ENCODE data around the gene BIN1. TPM values are rescaled to one million over a fixed set of nuclear protein-coding genes. Genes with fewer than 3 reads are reported as not detected.

BIN1 gene
- total RNA-seq, 1 experiment from 2014 or later: 42.5 TPM

DNA sequence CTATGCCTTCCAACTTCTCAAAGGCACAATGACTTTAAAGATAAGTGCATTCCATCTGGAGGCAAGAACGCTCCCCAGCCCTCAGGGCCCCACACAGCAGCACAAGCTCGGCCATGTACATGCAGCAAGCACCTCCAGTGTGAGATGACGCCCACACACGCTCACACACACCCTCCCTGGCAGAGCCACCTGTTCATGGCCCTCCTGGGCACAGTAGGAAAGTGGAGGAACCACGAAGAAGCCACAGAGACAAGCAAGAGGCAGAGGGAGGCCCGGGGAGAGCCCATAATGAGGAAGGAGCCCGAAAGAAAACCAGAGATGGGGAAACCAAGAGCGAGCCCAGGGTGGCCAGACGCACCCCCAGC is 21.7 kb downstream of the BIN1 start:
- no peak for DNase-seq (ENCODE audit: low spot score)
- no peaks in the 10 kb centered on the region for H3K36me3 Mint-ChIP-seq
- ATAC-seq: no peak
- peaks cover 48% of the 10 kb centered on the region for H3K4me1 Mint-ChIP-seq
- no peaks in the 10 kb centered on the region for H3K9me3 Mint-ChIP-seq
- peak overlapping the region; percentile 85 for H3K27ac Mint-ChIP-seq
- no peak overlapping the region for H3K4me3 Mint-ChIP-seq
- H3K27me3 Mint-ChIP-seq (ENCODE audit: low read depth): no peaks in the 10 kb centered on the region
- ChIA-PET CTCF (interaction anchor here (1.4 to 3.2 kb wide), 2 partner anchors 17 to 21 kb away, joined by 5 to 25 read pairs; no protein-coding TSS in a partner anchor), POLR2A (interaction anchor here (3.2 kb wide), 1 partner anchor 21 kb away, joined by 9 read pairs; the partner anchor contains the start of gene BIN1)
- TF ChIP-seq ATF1 (CRISPR knock-in tag; IDR thresholded peaks at IDR 0.05) (no peak), PRRX2 (CRISPR knock-in tag; IDR thresholded peaks at IDR 0.05) (no peak), FOXP1 (CRISPR knock-in tag; IDR thresholded peaks at IDR 0.05; ENCODE audit: borderline replicate concordance) (no peak), ZBTB21 (CRISPR knock-in tag; IDR thresholded peaks at IDR 0.05; ENCODE audit: borderline replicate concordance) (no peak), ZNF317 (CRISPR knock-in tag; IDR thresholded peaks at IDR 0.05; ENCODE audit: borderline replicate concordance, low read depth) (no peak), EMX1 (CRISPR knock-in tag; IDR thresholded peaks at IDR 0.05) (no peak), NR2C2 (CRISPR knock-in tag; IDR thresholded peaks at IDR 0.05) (no peak), PRDM15 (CRISPR knock-in tag; IDR thresholded peaks at IDR 0.05) (no peak)
- TF ChIP-seq, protein P1, sequence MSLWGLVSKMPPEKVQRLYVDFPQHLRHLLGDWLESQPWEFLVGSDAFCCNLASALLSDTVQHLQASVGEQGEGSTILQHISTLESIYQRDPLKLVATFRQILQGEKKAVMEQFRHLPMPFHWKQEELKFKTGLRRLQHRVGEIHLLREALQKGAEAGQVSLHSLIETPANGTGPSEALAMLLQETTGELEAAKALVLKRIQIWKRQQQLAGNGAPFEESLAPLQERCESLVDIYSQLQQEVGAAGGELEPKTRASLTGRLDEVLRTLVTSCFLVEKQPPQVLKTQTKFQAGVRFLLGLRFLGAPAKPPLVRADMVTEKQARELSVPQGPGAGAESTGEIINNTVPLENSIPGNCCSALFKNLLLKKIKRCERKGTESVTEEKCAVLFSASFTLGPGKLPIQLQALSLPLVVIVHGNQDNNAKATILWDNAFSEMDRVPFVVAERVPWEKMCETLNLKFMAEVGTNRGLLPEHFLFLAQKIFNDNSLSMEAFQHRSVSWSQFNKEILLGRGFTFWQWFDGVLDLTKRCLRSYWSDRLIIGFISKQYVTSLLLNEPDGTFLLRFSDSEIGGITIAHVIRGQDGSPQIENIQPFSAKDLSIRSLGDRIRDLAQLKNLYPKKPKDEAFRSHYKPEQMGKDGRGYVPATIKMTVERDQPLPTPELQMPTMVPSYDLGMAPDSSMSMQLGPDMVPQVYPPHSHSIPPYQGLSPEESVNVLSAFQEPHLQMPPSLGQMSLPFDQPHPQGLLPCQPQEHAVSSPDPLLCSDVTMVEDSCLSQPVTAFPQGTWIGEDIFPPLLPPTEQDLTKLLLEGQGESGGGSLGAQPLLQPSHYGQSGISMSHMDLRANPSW (CRISPR knock-in tag; conservative IDR thresholded peaks at IDR 0.05; ENCODE audit: low read depth): no peak

DNA sequence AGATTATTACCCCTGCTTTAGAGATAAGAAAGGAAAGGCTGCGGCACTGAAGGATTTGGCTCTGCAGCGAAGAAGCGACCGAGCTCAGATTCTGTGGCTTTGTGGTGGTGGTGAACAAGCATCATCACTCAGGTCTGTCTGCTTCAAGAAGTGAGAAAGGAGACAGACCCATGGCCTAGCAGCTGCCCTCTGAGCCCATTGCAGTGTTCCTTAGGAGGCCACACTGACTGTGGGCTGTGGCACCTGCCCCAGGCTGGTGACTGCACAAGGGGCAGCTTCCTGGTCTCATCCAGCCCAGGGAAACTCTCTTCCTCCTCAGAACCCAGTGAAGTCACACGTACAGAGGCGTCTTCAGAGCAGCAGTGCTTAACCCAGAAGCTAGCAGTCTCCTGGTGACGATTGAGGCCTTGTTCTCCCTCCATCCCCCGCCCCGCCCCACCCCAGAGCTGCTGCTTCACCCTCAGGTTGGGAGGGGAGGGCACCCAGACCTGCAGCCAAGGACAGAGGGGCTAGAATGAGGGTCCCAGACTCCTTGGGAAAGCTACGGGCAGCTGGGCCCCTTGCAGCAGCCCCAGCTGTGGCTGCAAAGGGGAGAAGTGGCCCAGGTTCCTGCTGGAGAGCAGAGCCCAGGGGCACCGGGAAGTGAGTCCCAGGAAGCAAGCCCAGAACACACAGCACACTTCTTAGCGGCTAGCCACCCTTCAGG is 22.2 kb downstream of the BIN1 start:
- CTCF ChIA-PET: interaction anchor here (1.4 to 3.8 kb wide), 3 partner anchors 17 to 21 kb away, joined by 5 to 25 read pairs (median 13); no protein-coding TSS in a partner anchor
- ATAC-seq: no peak
- POLR2A ChIA-PET: interaction anchor here (3.2 kb wide), 1 partner anchor 22 kb away, joined by 9 read pairs; the partner anchor contains the start of gene BIN1
- no peak overlapping the region for H3K4me3 Mint-ChIP-seq
- no peak for TF ChIP-seq EMX1 (CRISPR knock-in tag; IDR thresholded peaks at IDR 0.05)
- TF ChIP-seq, protein P2, sequence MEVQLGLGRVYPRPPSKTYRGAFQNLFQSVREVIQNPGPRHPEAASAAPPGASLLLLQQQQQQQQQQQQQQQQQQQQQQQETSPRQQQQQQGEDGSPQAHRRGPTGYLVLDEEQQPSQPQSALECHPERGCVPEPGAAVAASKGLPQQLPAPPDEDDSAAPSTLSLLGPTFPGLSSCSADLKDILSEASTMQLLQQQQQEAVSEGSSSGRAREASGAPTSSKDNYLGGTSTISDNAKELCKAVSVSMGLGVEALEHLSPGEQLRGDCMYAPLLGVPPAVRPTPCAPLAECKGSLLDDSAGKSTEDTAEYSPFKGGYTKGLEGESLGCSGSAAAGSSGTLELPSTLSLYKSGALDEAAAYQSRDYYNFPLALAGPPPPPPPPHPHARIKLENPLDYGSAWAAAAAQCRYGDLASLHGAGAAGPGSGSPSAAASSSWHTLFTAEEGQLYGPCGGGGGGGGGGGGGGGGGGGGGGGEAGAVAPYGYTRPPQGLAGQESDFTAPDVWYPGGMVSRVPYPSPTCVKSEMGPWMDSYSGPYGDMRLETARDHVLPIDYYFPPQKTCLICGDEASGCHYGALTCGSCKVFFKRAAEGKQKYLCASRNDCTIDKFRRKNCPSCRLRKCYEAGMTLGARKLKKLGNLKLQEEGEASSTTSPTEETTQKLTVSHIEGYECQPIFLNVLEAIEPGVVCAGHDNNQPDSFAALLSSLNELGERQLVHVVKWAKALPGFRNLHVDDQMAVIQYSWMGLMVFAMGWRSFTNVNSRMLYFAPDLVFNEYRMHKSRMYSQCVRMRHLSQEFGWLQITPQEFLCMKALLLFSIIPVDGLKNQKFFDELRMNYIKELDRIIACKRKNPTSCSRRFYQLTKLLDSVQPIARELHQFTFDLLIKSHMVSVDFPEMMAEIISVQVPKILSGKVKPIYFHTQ (CRISPR knock-in tag; IDR thresholded peaks at IDR 0.05): no peak
- no peak for TF ChIP-seq MXD4 (CRISPR knock-in tag; IDR thresholded peaks at IDR 0.05; ENCODE audit: borderline replicate concordance)
- TF ChIP-seq IRF1 (CRISPR knock-in tag; IDR thresholded peaks at IDR 0.05): no peak
- H3K4me1 Mint-ChIP-seq: peaks cover 48% of the 10 kb centered on the region
- no peak overlapping the region for H3K27ac Mint-ChIP-seq
- H3K9me3 Mint-ChIP-seq: no peaks in the 10 kb centered on the region
- DNase-seq (ENCODE audit: low spot score): no peak
- no peaks in the 10 kb centered on the region for H3K36me3 Mint-ChIP-seq
- H3K27me3 Mint-ChIP-seq (ENCODE audit: low read depth): no peaks in the 10 kb centered on the region
